ENCODE data around the gene SCP2.
"Not testable (repeated sequence)": the region's sequence is repeated elsewhere in the genome, so short reads cannot be mapped to it uniquely, and the experiment has no call there.

The SCP2 gene

GRCh38 chr1:52917581-52917980, 9.5 kb upstream of the SCP2 start:
- no peak for DNase-seq

- no peak for DNase-seq
Measured at GRCh38 chr1:52918201-52918600, 8.9 kb upstream of the SCP2 start.

GRCh38 chr1:52919051-52919722, 7.9 kb upstream of the SCP2 start:
- no peak for DNase-seq

GRCh38 chr1:52919723-52920483, 7.2 kb upstream of the SCP2 start:
- DNase-seq = no peak

GRCh38 chr1:52920791-52921291, 6.2 kb upstream of the SCP2 start:
- no peak for DNase-seq

- peak; percentile 4 for DNase-seq
Measured at GRCh38 chr1:52925571-52926005, 1.5 kb upstream of the SCP2 start.

GRCh38 chr1:52926864-52927211, 238 bp upstream of the SCP2 start:
- DNase-seq = no peak

- no peak for DNase-seq
Measured at GRCh38 chr1:52928015-52928404, 934 bp downstream of the SCP2 start.

GRCh38 chr1:52929019-52929418, 1.9 kb downstream of the SCP2 start:
- no peak for DNase-seq

- no peak for DNase-seq
Measured at GRCh38 chr1:52937433-52938182, 10.5 kb downstream of the SCP2 start.

GRCh38 chr1:52938183-52938451, 11.0 kb downstream of the SCP2 start:
- no peak for DNase-seq

- DNase-seq = no peak
Measured at GRCh38 chr1:52943876-52944416, 16.9 kb downstream of the SCP2 start.

- DNase-seq = no peak
Measured at GRCh38 chr1:52944566-52944965, 17.5 kb downstream of the SCP2 start.

GRCh38 chr1:52947490-52947889, 20.4 kb downstream of the SCP2 start:
- DNase-seq = no peak

- DNase-seq = not testable (repeated sequence)
Measured at GRCh38 chr1:52949602-52950001, 22.5 kb downstream of the SCP2 start.

GRCh38 chr1:52952112-52952511, 25.0 kb downstream of the SCP2 start:
- no peak for DNase-seq

GRCh38 chr1:52955129-52955970, 28.3 kb downstream of the SCP2 start:
- no peak for DNase-seq

- DNase-seq = no peak
Measured at GRCh38 chr1:52963101-52963500, 36.0 kb downstream of the SCP2 start.

- DNase-seq = no peak
Measured at GRCh38 chr1:52967666-52968065, 40.6 kb downstream of the SCP2 start.

- DNase-seq = not testable (repeated sequence)
Measured at GRCh38 chr1:52969234-52969633, 42.2 kb downstream of the SCP2 start.

GRCh38 chr1:52970149-52970548, 43.1 kb downstream of the SCP2 start:
- DNase-seq = peak; percentile 37

- no peak for DNase-seq
Measured at GRCh38 chr1:52973841-52974240, 46.8 kb downstream of the SCP2 start.
